Measurements from ENCODE around the gene CDC42EP3. TPM values are rescaled to one million over a fixed set of nuclear protein-coding genes. Genes with fewer than 3 reads are reported as not detected.

The CDC42EP3 gene
- total RNA-seq, 1 experiment from 2014 or later = 31.5 TPM

DNA sequence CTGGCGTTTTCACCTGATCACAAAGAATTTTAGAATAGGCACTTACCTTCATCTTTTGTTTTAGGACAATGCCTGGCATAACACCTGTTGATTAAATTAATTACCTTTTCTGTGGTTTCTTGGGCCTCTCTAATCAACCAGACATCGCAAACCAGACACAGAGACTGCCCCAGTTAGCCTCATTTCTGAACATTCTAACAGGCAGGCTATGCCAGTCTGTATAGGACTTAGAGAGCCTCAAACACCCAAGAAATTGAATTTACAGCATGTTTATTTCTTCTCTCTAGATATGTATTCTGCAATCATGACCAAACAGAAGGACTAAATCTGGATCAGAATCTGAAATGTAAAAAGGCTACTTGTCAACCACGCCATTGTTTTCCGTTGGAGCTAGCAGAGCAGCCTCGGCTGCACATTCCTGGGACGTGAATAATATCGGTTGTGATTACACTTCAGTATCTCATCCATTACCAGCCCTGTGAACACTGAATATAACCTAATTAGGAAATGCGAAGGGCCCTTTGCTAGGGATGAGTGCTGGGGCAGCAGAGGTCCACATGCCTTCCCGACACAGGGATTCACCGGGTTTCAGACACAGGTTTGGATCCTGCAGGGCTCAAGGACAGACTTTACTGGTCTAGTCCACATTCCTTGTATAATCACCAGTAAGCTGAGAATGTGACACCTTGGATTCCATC, 17.5 kb upstream of the CDC42EP3 start (continued):
- no peak for TF ChIP-seq CREB1 (CRISPR knock-in tag; IDR thresholded peaks at IDR 0.05)
- TF ChIP-seq, protein P1, sequence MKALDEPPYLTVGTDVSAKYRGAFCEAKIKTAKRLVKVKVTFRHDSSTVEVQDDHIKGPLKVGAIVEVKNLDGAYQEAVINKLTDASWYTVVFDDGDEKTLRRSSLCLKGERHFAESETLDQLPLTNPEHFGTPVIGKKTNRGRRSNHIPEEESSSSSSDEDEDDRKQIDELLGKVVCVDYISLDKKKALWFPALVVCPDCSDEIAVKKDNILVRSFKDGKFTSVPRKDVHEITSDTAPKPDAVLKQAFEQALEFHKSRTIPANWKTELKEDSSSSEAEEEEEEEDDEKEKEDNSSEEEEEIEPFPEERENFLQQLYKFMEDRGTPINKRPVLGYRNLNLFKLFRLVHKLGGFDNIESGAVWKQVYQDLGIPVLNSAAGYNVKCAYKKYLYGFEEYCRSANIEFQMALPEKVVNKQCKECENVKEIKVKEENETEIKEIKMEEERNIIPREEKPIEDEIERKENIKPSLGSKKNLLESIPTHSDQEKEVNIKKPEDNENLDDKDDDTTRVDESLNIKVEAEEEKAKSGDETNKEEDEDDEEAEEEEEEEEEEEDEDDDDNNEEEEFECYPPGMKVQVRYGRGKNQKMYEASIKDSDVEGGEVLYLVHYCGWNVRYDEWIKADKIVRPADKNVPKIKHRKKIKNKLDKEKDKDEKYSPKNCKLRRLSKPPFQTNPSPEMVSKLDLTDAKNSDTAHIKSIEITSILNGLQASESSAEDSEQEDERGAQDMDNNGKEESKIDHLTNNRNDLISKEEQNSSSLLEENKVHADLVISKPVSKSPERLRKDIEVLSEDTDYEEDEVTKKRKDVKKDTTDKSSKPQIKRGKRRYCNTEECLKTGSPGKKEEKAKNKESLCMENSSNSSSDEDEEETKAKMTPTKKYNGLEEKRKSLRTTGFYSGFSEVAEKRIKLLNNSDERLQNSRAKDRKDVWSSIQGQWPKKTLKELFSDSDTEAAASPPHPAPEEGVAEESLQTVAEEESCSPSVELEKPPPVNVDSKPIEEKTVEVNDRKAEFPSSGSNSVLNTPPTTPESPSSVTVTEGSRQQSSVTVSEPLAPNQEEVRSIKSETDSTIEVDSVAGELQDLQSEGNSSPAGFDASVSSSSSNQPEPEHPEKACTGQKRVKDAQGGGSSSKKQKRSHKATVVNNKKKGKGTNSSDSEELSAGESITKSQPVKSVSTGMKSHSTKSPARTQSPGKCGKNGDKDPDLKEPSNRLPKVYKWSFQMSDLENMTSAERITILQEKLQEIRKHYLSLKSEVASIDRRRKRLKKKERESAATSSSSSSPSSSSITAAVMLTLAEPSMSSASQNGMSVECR (CRISPR knock-in tag; IDR thresholded peaks at IDR 0.05; ENCODE audit: borderline replicate concordance) = no peak
- TF ChIP-seq NR3C1 (CRISPR knock-in tag; conservative IDR thresholded peaks at IDR 0.05; ENCODE audit: low read depth) = no peak
- no peak for TF ChIP-seq GTF2I (CRISPR knock-in tag; conservative IDR thresholded peaks at IDR 0.05)
- TF ChIP-seq OVOL2 (CRISPR knock-in tag; IDR thresholded peaks at IDR 0.05; ENCODE audit: borderline replicate concordance) = no peak
- no peak for TF ChIP-seq ZNF423 (CRISPR knock-in tag; IDR thresholded peaks at IDR 0.05)
- TF ChIP-seq, protein P2, sequence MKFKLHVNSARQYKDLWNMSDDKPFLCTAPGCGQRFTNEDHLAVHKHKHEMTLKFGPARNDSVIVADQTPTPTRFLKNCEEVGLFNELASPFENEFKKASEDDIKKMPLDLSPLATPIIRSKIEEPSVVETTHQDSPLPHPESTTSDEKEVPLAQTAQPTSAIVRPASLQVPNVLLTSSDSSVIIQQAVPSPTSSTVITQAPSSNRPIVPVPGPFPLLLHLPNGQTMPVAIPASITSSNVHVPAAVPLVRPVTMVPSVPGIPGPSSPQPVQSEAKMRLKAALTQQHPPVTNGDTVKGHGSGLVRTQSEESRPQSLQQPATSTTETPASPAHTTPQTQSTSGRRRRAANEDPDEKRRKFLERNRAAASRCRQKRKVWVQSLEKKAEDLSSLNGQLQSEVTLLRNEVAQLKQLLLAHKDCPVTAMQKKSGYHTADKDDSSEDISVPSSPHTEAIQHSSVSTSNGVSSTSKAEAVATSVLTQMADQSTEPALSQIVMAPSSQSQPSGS (CRISPR knock-in tag; IDR thresholded peaks at IDR 0.05; ENCODE audit: borderline replicate concordance, low read depth) = no peak
- TF ChIP-seq ETV6 (CRISPR knock-in tag; IDR thresholded peaks at IDR 0.05) = no peak

DNA sequence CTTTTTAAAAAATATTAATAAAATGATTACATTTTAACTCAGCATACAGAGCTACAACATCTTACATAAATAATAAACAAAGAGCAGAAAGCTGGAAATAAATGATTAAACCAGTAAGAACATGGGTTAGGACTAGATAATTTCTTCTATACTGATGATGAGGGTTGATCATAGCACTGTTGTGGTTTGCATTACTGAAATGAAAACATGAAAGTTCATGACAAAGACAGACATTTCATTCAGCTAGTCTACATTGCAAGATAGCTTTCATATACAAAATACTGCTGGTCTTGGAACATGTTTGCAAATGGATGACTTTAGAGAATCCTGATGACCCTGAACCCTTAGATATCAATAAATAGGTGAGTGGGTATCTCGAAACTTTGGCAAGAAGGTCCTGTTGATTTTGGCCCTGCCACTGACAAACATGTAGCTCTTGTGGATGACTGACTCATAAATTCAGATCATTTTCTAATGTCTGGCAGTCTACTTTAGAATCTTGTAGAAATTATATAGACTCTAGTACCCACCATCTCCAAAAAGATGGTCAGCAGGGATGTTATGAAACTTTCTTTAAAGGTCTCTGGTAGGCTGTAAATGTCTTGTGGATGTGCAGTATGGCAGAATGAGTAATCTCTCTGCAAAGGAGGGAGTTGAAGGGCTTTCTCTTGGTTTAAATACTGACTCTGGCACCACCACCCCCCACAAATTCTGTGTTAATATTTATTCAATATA, 15.5 kb upstream of the CDC42EP3 start:
- no peak for DNase-seq (ENCODE audit: low spot score)
- no peak overlapping the region for H3K4me3 Mint-ChIP-seq
- H3K4me1 Mint-ChIP-seq = peaks cover 15% of the 10 kb centered on the region
- POLR2A ChIA-PET = no interaction called here
- TF ChIP-seq, protein P3, sequence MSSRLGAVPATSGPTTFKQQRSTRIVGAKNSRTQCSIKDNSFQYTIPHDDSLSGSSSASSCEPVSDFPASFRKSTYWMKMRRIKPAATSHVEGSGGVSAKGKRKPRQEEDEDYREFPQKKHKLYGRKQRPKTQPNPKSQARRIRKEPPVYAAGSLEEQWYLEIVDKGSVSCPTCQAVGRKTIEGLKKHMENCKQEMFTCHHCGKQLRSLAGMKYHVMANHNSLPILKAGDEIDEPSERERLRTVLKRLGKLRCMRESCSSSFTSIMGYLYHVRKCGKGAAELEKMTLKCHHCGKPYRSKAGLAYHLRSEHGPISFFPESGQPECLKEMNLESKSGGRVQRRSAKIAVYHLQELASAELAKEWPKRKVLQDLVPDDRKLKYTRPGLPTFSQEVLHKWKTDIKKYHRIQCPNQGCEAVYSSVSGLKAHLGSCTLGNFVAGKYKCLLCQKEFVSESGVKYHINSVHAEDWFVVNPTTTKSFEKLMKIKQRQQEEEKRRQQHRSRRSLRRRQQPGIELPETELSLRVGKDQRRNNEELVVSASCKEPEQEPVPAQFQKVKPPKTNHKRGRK (CRISPR knock-in tag; IDR thresholded peaks at IDR 0.05; ENCODE audit: borderline replicate concordance) = no peak
- TF ChIP-seq KAT7 (CRISPR knock-in tag; IDR thresholded peaks at IDR 0.05; ENCODE audit: borderline replicate concordance) (no peak), MYBL2 (CRISPR knock-in tag; IDR thresholded peaks at IDR 0.05) (no peak), FOXK1 (CRISPR knock-in tag; IDR thresholded peaks at IDR 0.05) (no peak), TEAD4 (CRISPR knock-in tag; IDR thresholded peaks at IDR 0.05) (no peak)
- TF ChIP-seq, protein P4, sequence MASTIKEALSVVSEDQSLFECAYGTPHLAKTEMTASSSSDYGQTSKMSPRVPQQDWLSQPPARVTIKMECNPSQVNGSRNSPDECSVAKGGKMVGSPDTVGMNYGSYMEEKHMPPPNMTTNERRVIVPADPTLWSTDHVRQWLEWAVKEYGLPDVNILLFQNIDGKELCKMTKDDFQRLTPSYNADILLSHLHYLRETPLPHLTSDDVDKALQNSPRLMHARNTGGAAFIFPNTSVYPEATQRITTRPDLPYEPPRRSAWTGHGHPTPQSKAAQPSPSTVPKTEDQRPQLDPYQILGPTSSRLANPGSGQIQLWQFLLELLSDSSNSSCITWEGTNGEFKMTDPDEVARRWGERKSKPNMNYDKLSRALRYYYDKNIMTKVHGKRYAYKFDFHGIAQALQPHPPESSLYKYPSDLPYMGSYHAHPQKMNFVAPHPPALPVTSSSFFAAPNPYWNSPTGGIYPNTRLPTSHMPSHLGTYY (CRISPR knock-in tag; IDR thresholded peaks at IDR 0.05) = no peak
- TF ChIP-seq, protein P5, sequence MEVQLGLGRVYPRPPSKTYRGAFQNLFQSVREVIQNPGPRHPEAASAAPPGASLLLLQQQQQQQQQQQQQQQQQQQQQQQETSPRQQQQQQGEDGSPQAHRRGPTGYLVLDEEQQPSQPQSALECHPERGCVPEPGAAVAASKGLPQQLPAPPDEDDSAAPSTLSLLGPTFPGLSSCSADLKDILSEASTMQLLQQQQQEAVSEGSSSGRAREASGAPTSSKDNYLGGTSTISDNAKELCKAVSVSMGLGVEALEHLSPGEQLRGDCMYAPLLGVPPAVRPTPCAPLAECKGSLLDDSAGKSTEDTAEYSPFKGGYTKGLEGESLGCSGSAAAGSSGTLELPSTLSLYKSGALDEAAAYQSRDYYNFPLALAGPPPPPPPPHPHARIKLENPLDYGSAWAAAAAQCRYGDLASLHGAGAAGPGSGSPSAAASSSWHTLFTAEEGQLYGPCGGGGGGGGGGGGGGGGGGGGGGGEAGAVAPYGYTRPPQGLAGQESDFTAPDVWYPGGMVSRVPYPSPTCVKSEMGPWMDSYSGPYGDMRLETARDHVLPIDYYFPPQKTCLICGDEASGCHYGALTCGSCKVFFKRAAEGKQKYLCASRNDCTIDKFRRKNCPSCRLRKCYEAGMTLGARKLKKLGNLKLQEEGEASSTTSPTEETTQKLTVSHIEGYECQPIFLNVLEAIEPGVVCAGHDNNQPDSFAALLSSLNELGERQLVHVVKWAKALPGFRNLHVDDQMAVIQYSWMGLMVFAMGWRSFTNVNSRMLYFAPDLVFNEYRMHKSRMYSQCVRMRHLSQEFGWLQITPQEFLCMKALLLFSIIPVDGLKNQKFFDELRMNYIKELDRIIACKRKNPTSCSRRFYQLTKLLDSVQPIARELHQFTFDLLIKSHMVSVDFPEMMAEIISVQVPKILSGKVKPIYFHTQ (CRISPR knock-in tag; IDR thresholded peaks at IDR 0.05) = no peak
- H3K27me3 Mint-ChIP-seq (ENCODE audit: low read depth) = no peaks in the 10 kb centered on the region
- 0 out of 2 replicates have a peak, but pooled peaks cover 6% of the 10 kb centered on the region for H3K9me3 Mint-ChIP-seq
- no peak overlapping the region for H3K27ac Mint-ChIP-seq
- H3K36me3 Mint-ChIP-seq = no peaks in the 10 kb centered on the region
- CTCF ChIA-PET = no interaction called here
- no peak for ATAC-seq
